ENCODE results near the gene TMEM242.

The TMEM242 gene

GRCh38 chr6:157283330-157283898 lies 39.9 kb downstream of the TMEM242 start:
- TF ChIP-seq Cebpa-rat (IDR thresholded peaks at IDR 0.05): no peak
- no peaks in the 10 kb centered on the region for H3K27me3 ChIP-seq
- H3K4me3 ChIP-seq: no peak overlapping the region
- H3K27ac ChIP-seq: no peak overlapping the region
- no peak overlapping the region for H3K4me2 ChIP-seq
- no peaks in the 10 kb centered on the region for H3K9me3 ChIP-seq
- peaks cover 5% of the 10 kb centered on the region; the same call in 1 of the 2 replicates for H3K4me1 ChIP-seq
- H3K36me3 ChIP-seq: no peaks in the 10 kb centered on the region
- H4K20me1 ChIP-seq: no peaks in the 10 kb centered on the region
- no peak overlapping the region for H3K9ac ChIP-seq

DNA sequence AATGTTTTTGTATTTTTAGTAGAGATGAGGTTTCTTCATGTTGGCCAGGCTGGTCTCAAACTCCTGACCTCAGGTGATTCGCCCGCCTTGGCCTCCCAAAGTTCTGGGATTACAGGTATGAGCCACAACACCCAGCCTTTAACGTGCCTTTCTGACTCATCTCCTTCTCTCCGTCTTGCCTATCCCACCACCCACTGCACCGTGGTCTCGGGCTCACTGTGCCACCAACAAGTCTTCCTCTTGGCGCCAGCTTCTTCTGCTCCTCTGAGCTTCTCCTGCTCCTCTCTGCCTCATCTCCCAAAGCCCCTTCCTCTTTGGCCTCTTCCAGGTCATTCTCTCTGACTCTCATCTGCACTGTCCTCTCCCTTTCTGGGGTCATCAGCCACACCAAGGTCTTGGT lies 41.0 kb downstream of the TMEM242 start:
- H3K9me3 ChIP-seq: no peaks in the 10 kb centered on the region
- H4K20me1 ChIP-seq: no peaks in the 10 kb centered on the region
- no peak overlapping the region for H3K27ac ChIP-seq
- no peaks in the 10 kb centered on the region for H3K27me3 ChIP-seq
- no peak overlapping the region for H3K9ac ChIP-seq
- peaks cover 8% of the 10 kb centered on the region; the same call in 1 of the 2 replicates for H3K4me1 ChIP-seq
- no peaks in the 10 kb centered on the region for H3K36me3 ChIP-seq
- no peak overlapping the region for H3K4me2 ChIP-seq
- no peak for TF ChIP-seq Cebpa-rat (IDR thresholded peaks at IDR 0.05)
- no peak overlapping the region for H3K4me3 ChIP-seq

- Histone ChIP-seq H3K27ac (no peak overlapping the region), H3K4me2 (no peak overlapping the region), H3K36me3 (no peaks in the 10 kb centered on the region), H3K9me3 (no peaks in the 10 kb centered on the region), H3K27me3 (no peaks in the 10 kb centered on the region), H4K20me1 (no peaks in the 10 kb centered on the region), H3K4me1 (peaks cover 15% of the 10 kb centered on the region; the same call in 1 of the 2 replicates), H3K9ac (no peak overlapping the region), H3K4me3 (no peak overlapping the region)
- no peak for TF ChIP-seq Cebpa-rat (IDR thresholded peaks at IDR 0.05)
Observed at GRCh38 chr6:157281570-157281969, 41.7 kb downstream of the TMEM242 start.

- Histone ChIP-seq H3K27me3 (no peaks in the 10 kb centered on the region), H3K9ac (no peak overlapping the region), H3K4me2 (no peak overlapping the region), H3K4me1 (peaks cover 16% of the 10 kb centered on the region), H3K36me3 (no peaks in the 10 kb centered on the region), H3K27ac (no peak overlapping the region), H3K4me3 (no peak overlapping the region), H3K9me3 (no peaks in the 10 kb centered on the region), H4K20me1 (no peaks in the 10 kb centered on the region)
- no peak for TF ChIP-seq Cebpa-rat (IDR thresholded peaks at IDR 0.05)
Observed at GRCh38 chr6:157280947-157281346, 42.4 kb downstream of the TMEM242 start.

- no peak for TF ChIP-seq Cebpa-rat (IDR thresholded peaks at IDR 0.05)
- no peak overlapping the region for H3K9ac ChIP-seq
- no peaks in the 10 kb centered on the region for H4K20me1 ChIP-seq
- no peak overlapping the region for H3K27ac ChIP-seq
- no peak overlapping the region for H3K4me2 ChIP-seq
- no peaks in the 10 kb centered on the region for H3K9me3 ChIP-seq
- H3K4me3 ChIP-seq: no peak overlapping the region
- H3K4me1 ChIP-seq: peaks cover 22% of the 10 kb centered on the region
- no peaks in the 10 kb centered on the region for H3K27me3 ChIP-seq
- H3K36me3 ChIP-seq: no peaks in the 10 kb centered on the region
Observed at GRCh38 chr6:157280157-157280556, 43.2 kb downstream of the TMEM242 start.

DNA sequence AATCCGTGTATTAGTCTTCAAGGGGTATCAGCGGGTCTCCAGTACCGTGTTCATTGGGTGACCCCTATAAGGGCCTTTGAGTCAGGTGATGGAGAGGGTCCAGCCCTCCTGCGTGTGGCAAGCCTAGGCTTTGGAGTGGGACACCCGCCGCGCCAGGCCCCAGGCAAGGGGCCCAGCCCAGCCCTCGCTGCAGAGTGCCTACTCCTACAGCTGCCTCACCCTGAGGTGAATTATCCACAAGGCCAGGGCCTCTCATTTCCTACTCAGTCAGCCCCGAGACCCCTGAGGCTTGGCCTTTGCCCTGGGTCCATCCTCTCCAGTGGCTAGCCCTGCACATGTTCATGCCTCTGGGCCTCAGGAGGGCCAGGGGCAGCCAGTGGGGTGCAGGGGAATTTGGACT lies 45.1 kb downstream of the TMEM242 start:
- Histone ChIP-seq H3K4me1 (peaks cover 36% of the 10 kb centered on the region), H4K20me1 (no peaks in the 10 kb centered on the region), H3K4me3 (no peak overlapping the region), H3K9me3 (no peaks in the 10 kb centered on the region), H3K27me3 (no peaks in the 10 kb centered on the region), H3K4me2 (no peak overlapping the region), H3K9ac (no peak overlapping the region), H3K36me3 (no peaks in the 10 kb centered on the region), H3K27ac (no peak overlapping the region)
- no peak for TF ChIP-seq Cebpa-rat (IDR thresholded peaks at IDR 0.05)

GRCh38 chr6:157276731-157277130 lies 46.6 kb downstream of the TMEM242 start:
- no peak overlapping the region for H3K4me3 ChIP-seq
- peaks cover 50% of the 10 kb centered on the region for H3K4me1 ChIP-seq
- no peaks in the 10 kb centered on the region for H3K27me3 ChIP-seq
- H3K36me3 ChIP-seq: no peaks in the 10 kb centered on the region
- H3K4me2 ChIP-seq: peak overlapping the region; percentile 29; the same call in 1 of the 2 replicates
- H4K20me1 ChIP-seq: no peaks in the 10 kb centered on the region
- H3K27ac ChIP-seq: no peak overlapping the region
- H3K9me3 ChIP-seq: no peaks in the 10 kb centered on the region
- TF ChIP-seq Cebpa-rat (IDR thresholded peaks at IDR 0.05): no peak
- no peak overlapping the region for H3K9ac ChIP-seq

DNA sequence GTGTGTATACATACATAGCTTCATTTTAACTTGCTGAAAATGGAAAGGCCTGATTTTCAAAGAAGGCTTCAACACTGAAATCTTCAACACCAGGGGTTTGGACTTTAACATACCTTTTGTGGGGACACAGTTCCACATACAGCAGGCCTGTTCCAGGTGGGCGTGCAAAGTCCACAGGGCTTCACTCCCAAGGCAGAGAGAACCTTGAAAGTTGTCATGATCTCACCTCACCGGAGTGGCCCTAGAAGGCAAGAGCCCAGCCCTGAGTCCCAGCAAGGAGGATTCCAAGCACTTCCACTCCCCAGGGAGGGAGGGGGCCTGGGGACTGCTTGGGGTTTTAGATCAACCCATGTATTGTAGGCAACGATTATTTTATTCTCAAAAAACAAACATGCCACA lies 47.2 kb downstream of the TMEM242 start:
- H3K27me3 ChIP-seq: no peaks in the 10 kb centered on the region
- H3K4me2 ChIP-seq: no peak overlapping the region
- no peaks in the 10 kb centered on the region for H4K20me1 ChIP-seq
- H3K9ac ChIP-seq: no peak overlapping the region
- no peaks in the 10 kb centered on the region for H3K36me3 ChIP-seq
- H3K9me3 ChIP-seq: no peaks in the 10 kb centered on the region
- TF ChIP-seq Cebpa-rat (IDR thresholded peaks at IDR 0.05): no peak
- peaks cover 50% of the 10 kb centered on the region for H3K4me1 ChIP-seq
- H3K27ac ChIP-seq: no peak overlapping the region
- H3K4me3 ChIP-seq: no peak overlapping the region

DNA sequence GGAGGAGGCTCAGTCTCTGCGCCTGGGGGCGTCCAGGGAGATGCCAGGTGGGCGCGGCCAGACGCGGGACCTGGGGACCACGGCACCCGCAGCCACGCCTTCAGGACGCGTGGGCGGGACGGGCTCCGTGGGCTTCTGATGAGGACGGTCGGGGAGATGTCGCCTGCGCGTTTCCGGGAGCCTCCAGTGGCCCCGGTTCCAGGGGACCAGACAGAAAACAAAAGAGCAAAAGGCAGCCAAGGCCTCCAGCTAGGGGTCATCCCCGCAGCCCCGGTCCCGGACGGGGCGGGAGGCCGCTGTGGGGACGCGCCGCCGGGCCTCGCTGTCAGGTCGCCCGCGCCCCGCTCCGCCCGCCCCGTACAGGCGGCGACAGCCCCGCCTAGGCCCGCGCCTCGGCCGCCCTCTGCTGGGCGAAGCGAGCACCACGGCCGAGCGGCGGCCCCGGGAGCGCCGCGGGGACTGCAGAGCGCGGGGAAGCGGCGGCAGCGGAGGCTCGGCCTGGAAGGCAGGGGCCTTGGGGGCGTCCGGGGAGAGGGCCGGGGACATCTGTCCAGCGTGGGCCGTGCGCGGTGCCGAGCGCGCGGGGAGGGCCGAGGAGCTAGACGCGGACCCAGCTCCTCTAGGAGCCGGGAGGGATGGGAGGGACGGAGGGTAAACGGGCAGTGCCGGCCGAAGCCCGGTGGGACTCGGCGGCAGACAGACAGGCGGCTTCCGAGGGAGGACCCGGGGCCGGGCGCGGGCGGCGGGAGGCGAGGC lies 48.7 kb downstream of the TMEM242 start:
- Histone ChIP-seq H3K36me3 (no peaks in the 10 kb centered on the region), H4K20me1 (no peaks in the 10 kb centered on the region), H3K4me3 (peak overlapping the region; percentile 76), H3K4me2 (peak overlapping the region; percentile 87), H3K9me3 (no peaks in the 10 kb centered on the region; the same call in 1 of the 2 replicates), H3K27ac (peak overlapping the region; percentile 78), H3K9ac (peak overlapping the region; percentile 78), H3K4me1 (peaks cover 49% of the 10 kb centered on the region), H3K27me3 (no peaks in the 10 kb centered on the region)
- TF ChIP-seq Cebpa-rat (IDR thresholded peaks at IDR 0.05): no peak

- Histone ChIP-seq H4K20me1 (no peaks in the 10 kb centered on the region), H3K9ac (peak overlapping the region; percentile 78), H3K27ac (peak overlapping the region; percentile 78), H3K4me2 (peak overlapping the region; percentile 87), H3K27me3 (no peaks in the 10 kb centered on the region), H3K4me3 (peak overlapping the region; percentile 76), H3K9me3 (no peaks in the 10 kb centered on the region; the same call in 1 of the 2 replicates), H3K36me3 (no peaks in the 10 kb centered on the region), H3K4me1 (peaks cover 44% of the 10 kb centered on the region)
- no peak for TF ChIP-seq Cebpa-rat (IDR thresholded peaks at IDR 0.05)
Observed at GRCh38 chr6:157273756-157274470, 49.4 kb downstream of the TMEM242 start.

Measured in BLaER1 (cell line).